ENCODE measurements around the gene PTPN11.

GRCh38 chr12:112498580-112498979 lies 79.8 kb downstream of the PTPN11 start:
- TF ChIP-seq CTCF (conservative IDR thresholded peaks at IDR 0.05; ENCODE audit: low read length) (no peak), EZH2phosphoT487 (IDR thresholded peaks at IDR 0.05; ENCODE audit: borderline replicate concordance) (no peak)
